Kidney epithelial cell (primary cell): ENCODE results near the gene CFAP43. TPM values are rescaled to one million over a fixed set of nuclear protein-coding genes. Genes with fewer than 3 reads are reported as not detected.

Experiments used
- DNase-seq: peaks from one replicate; pipeline ENCODE4 v3.0.0-alpha.2; 2010; ENCODE audit warnings: low read depth
- H3K27me3 ChIP-seq: 2 replicates; pipeline ENCODE4 v1.6.0; 2011; ENCODE audit warnings: low read length; ENCODE audit not compliant: control insufficient read depth, insufficient read depth
- H3K36me3 ChIP-seq: 2 replicates; pipeline ENCODE4 v1.5.1; 2011; ENCODE audit warnings: low read length; ENCODE audit not compliant: control insufficient read depth, insufficient read depth
- H3K4me3 ChIP-seq: 2 replicates; pipeline ENCODE4 v1.5.1; 2011; ENCODE audit warnings: low read depth, mild to moderate bottlenecking, control low read depth, low read length
- CTCF ChIP-seq: IDR thresholded peaks from 2 replicates; pipeline ENCODE4 v1.5.1; 2011; ENCODE audit warnings: mild to moderate bottlenecking, moderate library complexity, low read length, control low read depth, inconsistent platforms; ENCODE audit not compliant: insufficient read depth, poor library complexity, severe bottlenecking
- total RNA-seq: library from RNA; depleted of rRNA; stranded (reverse); fragments of >200 nt; gene quantifications from 2 replicates; pipeline ENCODE4 v1.2.3, GENCODE V29; 2015

Gene CFAP43
- total RNA-seq, 1 donor from 2014 or later: 0.75 TPM

DNA sequence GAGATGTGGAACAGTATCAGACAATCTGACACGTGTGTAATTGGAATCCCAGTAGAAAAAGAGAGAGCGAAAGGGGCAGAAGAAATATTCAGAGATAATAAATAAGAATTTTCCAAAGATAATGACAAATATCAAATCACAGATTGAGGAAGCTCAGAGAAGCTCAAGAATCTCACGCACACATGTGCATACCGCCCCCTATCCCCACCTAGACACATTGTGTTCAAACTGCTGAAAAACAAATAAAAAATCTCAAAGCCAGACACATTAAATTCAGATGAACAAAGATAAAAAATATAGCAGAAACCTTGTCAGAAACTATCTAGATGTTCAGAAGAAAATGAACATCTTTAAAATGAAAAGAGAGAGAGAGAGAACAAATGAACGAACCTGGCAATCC, 92.9 kb downstream of the CFAP43 start:
- no peaks in the 10 kb centered on the region for H3K27me3 ChIP-seq
- DNase-seq: no peak
- no peak overlapping the region for H3K4me3 ChIP-seq
- TF ChIP-seq CTCF: peak; percentile 43
- H3K36me3 ChIP-seq: no peaks in the 10 kb centered on the region

DNA sequence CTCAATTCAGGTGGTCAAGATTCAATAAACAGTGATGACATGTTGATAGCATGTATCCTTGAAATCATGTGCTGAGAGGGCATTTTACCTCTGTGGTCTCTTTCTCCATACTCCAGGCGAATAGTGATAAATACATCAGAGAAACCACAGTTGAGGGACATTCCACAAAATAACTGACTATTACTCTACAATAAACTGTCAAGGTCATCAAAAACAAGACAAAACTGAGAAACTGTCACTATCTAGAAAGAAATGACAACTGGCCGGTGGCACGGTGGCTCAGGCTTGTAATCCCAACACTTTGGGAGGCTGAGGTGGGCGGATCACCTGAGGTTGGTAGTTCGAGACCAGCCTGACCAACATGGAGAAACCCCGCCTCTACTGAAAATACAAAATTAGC, 94.0 kb downstream of the CFAP43 start:
- no peak for TF ChIP-seq CTCF
- H3K27me3 ChIP-seq: no peaks in the 10 kb centered on the region
- no peak overlapping the region for H3K4me3 ChIP-seq
- DNase-seq: no peak
- H3K36me3 ChIP-seq: no peaks in the 10 kb centered on the region

GRCh38 chr10:104130041-104130440, 102.1 kb downstream of the CFAP43 start:
- Histone ChIP-seq H3K36me3 (no peaks in the 10 kb centered on the region), H3K27me3 (no peaks in the 10 kb centered on the region), H3K4me3 (no peak overlapping the region)
- TF ChIP-seq CTCF: no peak
- DNase-seq: no peak

- DNase-seq: no peak
- no peaks in the 10 kb centered on the region for H3K36me3 ChIP-seq
Observed at GRCh38 chr10:104128214-104128613, 104.0 kb downstream of the CFAP43 start.

GRCh38 chr10:104127411-104127810, 104.8 kb downstream of the CFAP43 start:
- DNase-seq: no peak
- Histone ChIP-seq H3K36me3 (no peaks in the 10 kb centered on the region), H3K27me3 (no peaks in the 10 kb centered on the region), H3K4me3 (no peak overlapping the region)
- TF ChIP-seq CTCF: peak; percentile 36

More at GRCh38 chr10:104128214-104128613, 104.0 kb downstream of the CFAP43 start:
- H3K27me3 ChIP-seq: no peaks in the 10 kb centered on the region
- no peak overlapping the region for H3K4me3 ChIP-seq
- TF ChIP-seq CTCF: no peak

DNA sequence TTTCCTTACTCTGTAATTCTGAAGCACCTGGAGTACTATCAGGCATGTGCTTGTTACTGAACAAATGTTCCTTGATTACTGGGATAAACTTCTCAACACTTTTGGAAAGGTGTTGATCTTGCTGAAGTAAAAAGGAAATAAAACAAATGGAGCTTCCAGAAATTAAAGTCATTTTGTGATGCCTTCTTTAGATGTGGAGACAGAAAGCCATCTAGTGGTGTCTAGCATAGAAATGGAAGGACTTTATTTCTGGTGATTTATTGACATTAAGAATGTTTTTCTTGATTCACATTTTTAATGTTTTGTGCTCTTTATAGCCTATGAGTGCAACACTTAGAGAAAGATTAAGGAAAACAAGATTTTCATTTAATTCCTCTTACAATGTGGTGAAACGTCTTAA, 108.8 kb downstream of the CFAP43 start:
- Histone ChIP-seq H3K27me3 (no peaks in the 10 kb centered on the region), H3K4me3 (no peak overlapping the region), H3K36me3 (no peaks in the 10 kb centered on the region)
- TF ChIP-seq CTCF: peak; percentile 40
- no peak for DNase-seq
